IPS DF 19.7 (cell line): ENCODE measurements around the gene CAPZA3.
A peak's percentile ranks its signal among the peaks of the same experiment; 100 is the strongest.
"Not testable (repeated sequence)": the region's sequence is repeated elsewhere in the genome, so short reads cannot be mapped to it uniquely, and the experiment has no call there.

Experiments used
- DNase-seq: peaks from one replicate; pipeline ENCODE4 v3.0.0-alpha.2; 2013; ENCODE audit warnings: low read depth, low spot score

Gene CAPZA3

GRCh38 chr12:18737819-18738218 lies at the start of gene CAPZA3, which contains the start of gene PLCZ1:
TSS of gene CAPZA3 (plus strand) at chr12:18738119. CDS start at chr12:18738269, 150 bp downstream.
TSS of gene PLCZ1 (minus strand) at chr12:18738012. CDS start at chr12:18737371, 641 bp downstream.
- DNase-seq, result no peak

- no peak for DNase-seq
Observed at GRCh38 chr12:18689771-18690170, 48.1 kb upstream of the CAPZA3 start.

GRCh38 chr12:18690653-18691052 lies 47.3 kb upstream of the CAPZA3 start:
- no peak for DNase-seq

- DNase-seq, result not testable (repeated sequence)
Observed at GRCh38 chr12:18693986-18694385, 43.9 kb upstream of the CAPZA3 start.

GRCh38 chr12:18696971-18697602 lies 40.8 kb upstream of the CAPZA3 start:
- DNase-seq, result no peak

- DNase-seq, result no peak
Observed at GRCh38 chr12:18700271-18700670, 37.6 kb upstream of the CAPZA3 start.

- no peak for DNase-seq
Observed at GRCh38 chr12:18703321-18703720, 34.6 kb upstream of the CAPZA3 start.

- DNase-seq, result no peak
Observed at GRCh38 chr12:18703911-18704310, 34.0 kb upstream of the CAPZA3 start.

- no peak for DNase-seq
Observed at GRCh38 chr12:18706798-18707197, 31.1 kb upstream of the CAPZA3 start.

- no peak for DNase-seq
Observed at GRCh38 chr12:18716236-18716635, 21.7 kb upstream of the CAPZA3 start.

- no peak for DNase-seq
Observed at GRCh38 chr12:18718462-18718861, 19.5 kb upstream of the CAPZA3 start.

- no peak for DNase-seq
Observed at GRCh38 chr12:18719922-18720510, 17.9 kb upstream of the CAPZA3 start.

GRCh38 chr12:18720690-18721089 lies 17.2 kb upstream of the CAPZA3 start:
- no peak for DNase-seq

- no peak for DNase-seq
Observed at GRCh38 chr12:18721452-18721851, 16.5 kb upstream of the CAPZA3 start.

- DNase-seq, result no peak
Observed at GRCh38 chr12:18723752-18724151, 14.2 kb upstream of the CAPZA3 start.

GRCh38 chr12:18731156-18731555 lies 6.8 kb upstream of the CAPZA3 start:
- no peak for DNase-seq

GRCh38 chr12:18747895-18748294 lies 10.0 kb downstream of the CAPZA3 start:
- DNase-seq, result no peak

GRCh38 chr12:18749386-18749957 lies 11.6 kb downstream of the CAPZA3 start:
- DNase-seq, result no peak

- no peak for DNase-seq
Observed at GRCh38 chr12:18750085-18750484, 12.2 kb downstream of the CAPZA3 start.

- DNase-seq, result no peak
Observed at GRCh38 chr12:18751866-18752265, 13.9 kb downstream of the CAPZA3 start.

- no peak for DNase-seq
Observed at GRCh38 chr12:18752280-18752920, 14.5 kb downstream of the CAPZA3 start.

GRCh38 chr12:18752947-18753346 lies 15.0 kb downstream of the CAPZA3 start:
- DNase-seq, result peak; percentile 54
